Adrenal gland (tissue), 5 donors: ENCODE data around the gene VEGFD.
A peak's percentile ranks its signal among the peaks of the same experiment; 100 is the strongest.

Experiments used
- POLR2A ChIP-seq, 2 donors: fragments of 450-650 bp; IDR thresholded peaks; one replicate each; pipeline ENCODE4 v1.6.1; 2017; ENCODE audit warnings: antibody characterized with exemption in 2 of 2, mild to moderate bottlenecking in 2 of 2, moderate library complexity in 1 of 2
- TF ChIP-seq, protein P1 (sequence below), 6 experiments: fragments of 450-650 bp in 4 of 6; fragments of 200-600 bp in 2 of 6; sonication (generic) in 1 of 6; IDR thresholded peaks; 1 replicate in 5 of 6; 2 replicates in 1 of 6; pipeline versions ENCODE4 v1.5.1 to v1.8.0; 2016 to 2021; ENCODE audit warnings: antibody characterized with exemption in 6 of 6, mild to moderate bottlenecking in 2 of 6, moderate library complexity in 1 of 6
- donor health status: DM: no; HTN: no; CAD: no.

DNA sequence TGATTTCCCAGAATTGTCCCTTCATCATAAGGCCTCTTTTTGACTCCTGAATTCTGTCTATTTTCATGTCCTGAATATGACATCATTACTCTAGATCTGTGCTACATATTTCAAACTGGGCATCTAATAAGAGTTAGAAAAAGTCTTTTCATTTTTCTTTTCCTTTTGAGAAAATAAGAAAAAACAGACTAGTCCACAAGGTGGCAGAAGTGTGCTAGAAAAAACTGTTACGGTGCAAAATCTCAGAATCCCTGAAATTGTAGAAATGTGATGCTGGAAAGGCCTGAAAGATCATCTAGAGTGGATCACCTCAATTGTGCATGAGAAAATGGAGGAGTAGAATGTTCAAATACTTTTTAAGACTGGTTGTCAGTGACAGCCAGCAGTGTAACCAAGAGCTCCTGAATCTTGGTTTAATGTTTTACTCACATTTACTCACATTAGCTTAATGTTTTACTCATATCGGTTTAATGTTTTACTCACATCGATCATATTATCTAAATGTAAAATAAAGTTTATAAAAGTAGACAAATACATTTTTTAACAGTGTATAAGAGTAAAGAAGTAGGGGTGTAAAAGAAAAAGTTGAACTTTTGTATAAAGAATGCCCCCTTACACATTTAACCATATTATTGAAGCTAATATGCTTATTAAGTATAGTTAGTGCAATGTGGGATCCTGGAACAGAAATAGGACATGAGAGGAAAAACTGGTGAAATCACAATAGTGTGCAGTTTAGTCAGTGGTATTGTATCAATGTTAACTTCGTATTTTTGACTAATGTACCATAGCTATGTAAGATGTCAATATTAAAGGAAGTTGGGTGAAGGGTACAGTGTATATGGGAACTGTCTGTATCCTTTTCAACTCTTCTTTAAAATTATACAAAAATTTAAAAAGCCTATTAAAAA is 84.0 kb downstream of the VEGFD start:
- no peak for TF ChIP-seq POLR2A (IDR thresholded peaks at IDR 0.05)
- TF ChIP-seq, protein P1, sequence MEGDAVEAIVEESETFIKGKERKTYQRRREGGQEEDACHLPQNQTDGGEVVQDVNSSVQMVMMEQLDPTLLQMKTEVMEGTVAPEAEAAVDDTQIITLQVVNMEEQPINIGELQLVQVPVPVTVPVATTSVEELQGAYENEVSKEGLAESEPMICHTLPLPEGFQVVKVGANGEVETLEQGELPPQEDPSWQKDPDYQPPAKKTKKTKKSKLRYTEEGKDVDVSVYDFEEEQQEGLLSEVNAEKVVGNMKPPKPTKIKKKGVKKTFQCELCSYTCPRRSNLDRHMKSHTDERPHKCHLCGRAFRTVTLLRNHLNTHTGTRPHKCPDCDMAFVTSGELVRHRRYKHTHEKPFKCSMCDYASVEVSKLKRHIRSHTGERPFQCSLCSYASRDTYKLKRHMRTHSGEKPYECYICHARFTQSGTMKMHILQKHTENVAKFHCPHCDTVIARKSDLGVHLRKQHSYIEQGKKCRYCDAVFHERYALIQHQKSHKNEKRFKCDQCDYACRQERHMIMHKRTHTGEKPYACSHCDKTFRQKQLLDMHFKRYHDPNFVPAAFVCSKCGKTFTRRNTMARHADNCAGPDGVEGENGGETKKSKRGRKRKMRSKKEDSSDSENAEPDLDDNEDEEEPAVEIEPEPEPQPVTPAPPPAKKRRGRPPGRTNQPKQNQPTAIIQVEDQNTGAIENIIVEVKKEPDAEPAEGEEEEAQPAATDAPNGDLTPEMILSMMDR (IDR thresholded peaks at IDR 0.05), result peak; percentile 29 to 62 (median 43)
